Measurements from ENCODE around the gene ALKBH1. TPM values are rescaled to one million over a fixed set of nuclear protein-coding genes. Genes with fewer than 3 reads are reported as not detected.

The ALKBH1 gene
- total RNA-seq, 1 experiment from 2014 or later, result 20.4 TPM

DNA sequence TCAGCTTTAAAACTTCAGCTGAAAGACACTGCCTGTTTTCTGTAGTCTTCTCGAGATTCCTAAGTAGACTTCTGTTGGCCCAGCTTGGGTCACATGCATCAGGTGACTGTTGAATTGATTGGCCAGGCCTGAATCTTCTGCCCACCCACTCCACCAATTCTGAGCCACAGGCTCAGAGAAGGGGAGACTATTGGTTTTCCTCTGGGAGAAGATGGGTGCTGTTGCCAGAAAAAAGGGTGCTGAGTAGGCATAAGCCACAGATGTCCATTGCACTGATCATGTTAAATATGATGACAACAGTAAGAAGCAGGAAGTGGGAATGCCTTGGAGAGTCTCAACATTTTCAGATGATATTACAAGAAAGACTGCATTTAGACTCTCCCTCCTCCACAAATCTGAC is 84.6 kb downstream of the ALKBH1 start:
- DNase-seq (ENCODE audit: low read depth), result no peak

Other genes with a start within 250 kb of the ALKBH1 start
- gene AHSA1, start 249.9 kb downstream of the ALKBH1 start, total RNA-seq (2014; rRNA removed; shearing (Covaris generic)), result 79.3 and 133 TPM in 2 replicates
- gene ISM2, start 209.2 kb downstream of the ALKBH1 start, total RNA-seq (2014; rRNA removed; shearing (Covaris generic)), result 0.54 TPM in 1 of 2 replicates, not detected in the other
- gene SPTLC2, start 91.4 kb downstream of the ALKBH1 start, total RNA-seq (2014; rRNA removed; shearing (Covaris generic)), result 12.5 and 18.8 TPM in 2 replicates
- gene SLIRP, start 80 bp upstream of the ALKBH1 start, total RNA-seq (2014; rRNA removed; shearing (Covaris generic)), result 332 and 421 TPM in 2 replicates
- 65.0 and 99.5 TPM in 2 replicates for gene SNW1, start 53.1 kb upstream of the ALKBH1 start, total RNA-seq (2014; rRNA removed; shearing (Covaris generic))
- gene ADCK1, start 92.1 kb upstream of the ALKBH1 start, total RNA-seq (2014; rRNA removed; shearing (Covaris generic)), result 4.9 and 5.4 TPM in 2 replicates